Central memory CD4-positive, alpha-beta T cell (primary cell): ENCODE measurements around the gene KRTAP12-3.
"Not testable (repeated sequence)": the region's sequence is repeated elsewhere in the genome, so short reads cannot be mapped to it uniquely, and the experiment has no call there.

Experiments
- DNase-seq: peaks from one replicate; pipeline ENCODE4 v3.0.0; 2022

The KRTAP12-3 gene

GRCh38 chr21:44627831-44628233, 29.9 kb upstream of the KRTAP12-3 start:
- DNase-seq = not testable (repeated sequence)

- DNase-seq = no peak
These were observed 28.9 kb upstream of the KRTAP12-3 start for GRCh38 chr21:44628707-44629391.

GRCh38 chr21:44630440-44630839, 27.3 kb upstream of the KRTAP12-3 start:
- no peak for DNase-seq

- no peak for DNase-seq
These were observed 25.7 kb upstream of the KRTAP12-3 start for GRCh38 chr21:44632067-44632466.

- no peak for DNase-seq
These were observed 21.3 kb upstream of the KRTAP12-3 start for GRCh38 chr21:44636209-44637017.

GRCh38 chr21:44637018-44637850, 20.5 kb upstream of the KRTAP12-3 start, which contains the start of gene KRTAP10-10:
TSS of gene KRTAP10-10 (plus strand) at chr21:44637356. CDS start at chr21:44637418, 62 bp downstream.
- DNase-seq = no peak

GRCh38 chr21:44637851-44638348, 19.8 kb upstream of the KRTAP12-3 start:
- DNase-seq = not testable (repeated sequence)

- not testable (repeated sequence) for DNase-seq
These were observed 19.0 kb upstream of the KRTAP12-3 start for GRCh38 chr21:44638506-44639330.

GRCh38 chr21:44639331-44639655, 18.4 kb upstream of the KRTAP12-3 start:
- no peak for DNase-seq

GRCh38 chr21:44640761-44641160, 17.0 kb upstream of the KRTAP12-3 start:
- no peak for DNase-seq

GRCh38 chr21:44643741-44644310, 13.9 kb upstream of the KRTAP12-3 start:
- no peak for DNase-seq

- no peak for DNase-seq
These were observed 12.9 kb upstream of the KRTAP12-3 start for GRCh38 chr21:44644878-44645277.

- not testable (repeated sequence) for DNase-seq
These were observed 11.1 kb upstream of the KRTAP12-3 start, which contains the start of gene KRTAP10-11 for GRCh38 chr21:44646366-44647221. TSS of gene KRTAP10-11 (plus strand) at chr21:44646414. CDS start at chr21:44646459, 45 bp downstream.

- no peak for DNase-seq
These were observed 10.5 kb upstream of the KRTAP12-3 start for GRCh38 chr21:44647222-44647552.

GRCh38 chr21:44648557-44649311, 9.0 kb upstream of the KRTAP12-3 start:
- DNase-seq = no peak

- DNase-seq = no peak
These were observed 8.1 kb upstream of the KRTAP12-3 start for GRCh38 chr21:44649521-44650100.

- DNase-seq = no peak
These were observed 7.3 kb upstream of the KRTAP12-3 start for GRCh38 chr21:44650265-44650972.

- DNase-seq = no peak
These were observed 6.6 kb upstream of the KRTAP12-3 start for GRCh38 chr21:44650973-44651675.
